Right lobe of liver (tissue), 6 donors: ENCODE measurements around the gene ERFL. TPM values are rescaled to one million over a fixed set of nuclear protein-coding genes. Genes with fewer than 3 reads are reported as not detected.
"Not testable (repeated sequence)": the region's sequence is repeated elsewhere in the genome, so short reads cannot be mapped to it uniquely, and the experiment has no call there.

Experiments
- ATAC-seq, 4 donors: fragments of 200-7000 bp; cut with Tn5 transposase; one replicate each; pipeline ENCODE4 v1.9.1; 2020; ENCODE audit warnings: mild to moderate bottlenecking in 4 of 4, moderate library complexity in 4 of 4
- DNase-seq, 3 donors: peaks; one replicate each; pipeline ENCODE4 v3.0.0-alpha.2; 2020
- H3K27ac ChIP-seq, 3 donors: fragments of 200-600 bp; one replicate each; pipeline ENCODE4 v1.8.0; 2022
- H3K27me3 ChIP-seq, 2 donors: fragments of 200-600 bp; one replicate each; pipeline ENCODE4 v1.8.0; 2022
- H3K36me3 ChIP-seq, 4 donors: fragments of 200-600 bp; sonication (generic) in 1 of 4; one replicate each; pipeline versions ENCODE4 v1.5.1 to v1.8.0; 2017 to 2022; ENCODE audit warnings: control low read depth in 1 of 4
- H3K4me1 ChIP-seq, 4 donors: fragments of 200-600 bp; sonication (generic) in 1 of 4; one replicate each; pipeline versions ENCODE4 v1.5.1 to v1.8.0; 2017 to 2022; ENCODE audit warnings: control low read depth in 1 of 4
- H3K4me3 ChIP-seq, 3 donors: fragments of 200-600 bp; one replicate each; pipeline ENCODE4 v1.8.0; 2022
- H3K9me3 ChIP-seq, 4 donors: fragments of 200-600 bp; sonication (generic) in 1 of 4; one replicate each; pipeline versions ENCODE4 v1.5.1 to v1.8.0; 2017 to 2022; ENCODE audit warnings: control low read depth in 1 of 4
- POLR2A ChIP-seq: fragments of 450-650 bp; IDR thresholded peaks from one replicate; pipeline ENCODE4 v1.6.1; 2017; ENCODE audit warnings: antibody characterized with exemption, mild to moderate bottlenecking
- WGBS: methylation state at CpG from one replicate; pipeline ENCODE4 v1.1.6; 2018; ENCODE audit warnings: low coverage, low lambda C conversion rate; ENCODE audit not compliant: insufficient coverage; ENCODE audit errors: missing lambda C conversion rate; 5-methylcytosine and 5-hydroxymethylcytosine counted together
- intact Hi-C, 2 donors: fragments of 100-400 bp; cut with DNase I; formaldehyde crosslinking; loops; one replicate each; pipeline versions ENCODE4 v1.11.2 to v1.14.1; 2022
- total RNA-seq, 6 experiments: library from RNA; depleted of rRNA in 2 of 6; stranded (reverse); fragments of >200 nt in 2 of 6; fragmentation: NEBNext Ultra II Directional in 3 of 6; extraction: Animal tissue kit (Norgen Biotek cat#: 25700) in 3 of 6; gene quantifications; one replicate each; pipeline versions ENCODE4 v1.1.0 to v1.2.4, GENCODE V29; 2016 to 2023
- TF ChIP-seq, protein P1 (sequence below), 4 donors: fragments of 200-600 bp in 3 of 4; fragments of 450-650 bp in 1 of 4; IDR thresholded peaks; one replicate each; pipeline versions ENCODE4 v1.5.1 to v1.8.0; 2016 to 2022; ENCODE audit warnings: antibody characterized with exemption in 4 of 4, mild to moderate bottlenecking in 2 of 4
- donor health status: DM: no; HTN: yes; CAD: no.
- donor health status: DM: no; HTN: no; CAD: no.
- donor health status: DM: no; HTN: no; CAD: no.
- donor health status: DM: no; HTN: yes; CAD: no.
- donor health status: DM: no; HTN: yes; CAD: no.

ERFL gene
- total RNA-seq, 6 experiments from 2014 or later = not detected

DNA sequence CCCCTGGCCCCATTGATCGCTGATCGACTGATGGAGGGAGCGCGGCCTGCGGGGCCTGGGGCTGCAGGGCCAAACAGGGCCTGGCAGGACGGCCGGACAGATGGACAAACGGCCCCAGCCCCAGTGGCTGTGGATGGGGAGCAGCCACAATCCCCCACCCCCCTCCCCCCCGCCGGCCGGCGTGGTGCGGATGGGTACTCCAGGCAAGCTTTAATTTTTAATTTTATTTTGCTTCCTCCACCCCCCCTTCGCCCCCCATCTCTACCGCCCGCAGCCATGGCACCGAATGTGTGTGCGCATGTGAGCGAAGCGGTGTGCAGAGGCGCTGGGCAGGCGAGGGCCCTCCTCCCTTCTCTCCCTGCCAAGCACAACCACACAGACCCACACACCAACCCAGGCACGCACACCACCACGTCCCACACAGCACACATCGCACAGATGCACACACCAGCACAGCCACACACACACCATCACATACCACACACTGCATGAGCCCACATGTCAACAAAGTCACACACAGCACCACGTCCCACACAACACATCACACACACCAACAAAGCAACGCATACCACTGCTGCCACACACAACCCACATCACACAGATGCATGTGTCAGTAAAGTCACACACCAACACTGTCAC, 12.4 kb downstream of the ERFL start:
- H3K27ac ChIP-seq = no peak overlapping the region
- TF ChIP-seq, protein P1, sequence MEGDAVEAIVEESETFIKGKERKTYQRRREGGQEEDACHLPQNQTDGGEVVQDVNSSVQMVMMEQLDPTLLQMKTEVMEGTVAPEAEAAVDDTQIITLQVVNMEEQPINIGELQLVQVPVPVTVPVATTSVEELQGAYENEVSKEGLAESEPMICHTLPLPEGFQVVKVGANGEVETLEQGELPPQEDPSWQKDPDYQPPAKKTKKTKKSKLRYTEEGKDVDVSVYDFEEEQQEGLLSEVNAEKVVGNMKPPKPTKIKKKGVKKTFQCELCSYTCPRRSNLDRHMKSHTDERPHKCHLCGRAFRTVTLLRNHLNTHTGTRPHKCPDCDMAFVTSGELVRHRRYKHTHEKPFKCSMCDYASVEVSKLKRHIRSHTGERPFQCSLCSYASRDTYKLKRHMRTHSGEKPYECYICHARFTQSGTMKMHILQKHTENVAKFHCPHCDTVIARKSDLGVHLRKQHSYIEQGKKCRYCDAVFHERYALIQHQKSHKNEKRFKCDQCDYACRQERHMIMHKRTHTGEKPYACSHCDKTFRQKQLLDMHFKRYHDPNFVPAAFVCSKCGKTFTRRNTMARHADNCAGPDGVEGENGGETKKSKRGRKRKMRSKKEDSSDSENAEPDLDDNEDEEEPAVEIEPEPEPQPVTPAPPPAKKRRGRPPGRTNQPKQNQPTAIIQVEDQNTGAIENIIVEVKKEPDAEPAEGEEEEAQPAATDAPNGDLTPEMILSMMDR (IDR thresholded peaks at IDR 0.05) = no peak
- no peak for TF ChIP-seq POLR2A
- 12% methylated on average over 6 of the region's 27 CpGs for WGBS
- no peaks in the 10 kb centered on the region for H3K9me3 ChIP-seq
- H3K36me3 ChIP-seq = no peaks in the 10 kb centered on the region
- H3K27me3 ChIP-seq = no peaks in the 10 kb centered on the region
- ATAC-seq = no peak
- intact Hi-C loops = no loop called here
- H3K4me3 ChIP-seq = no peak overlapping the region
- no peaks in the 10 kb centered on the region for H3K4me1 ChIP-seq
- DNase-seq = no peak

DNA sequence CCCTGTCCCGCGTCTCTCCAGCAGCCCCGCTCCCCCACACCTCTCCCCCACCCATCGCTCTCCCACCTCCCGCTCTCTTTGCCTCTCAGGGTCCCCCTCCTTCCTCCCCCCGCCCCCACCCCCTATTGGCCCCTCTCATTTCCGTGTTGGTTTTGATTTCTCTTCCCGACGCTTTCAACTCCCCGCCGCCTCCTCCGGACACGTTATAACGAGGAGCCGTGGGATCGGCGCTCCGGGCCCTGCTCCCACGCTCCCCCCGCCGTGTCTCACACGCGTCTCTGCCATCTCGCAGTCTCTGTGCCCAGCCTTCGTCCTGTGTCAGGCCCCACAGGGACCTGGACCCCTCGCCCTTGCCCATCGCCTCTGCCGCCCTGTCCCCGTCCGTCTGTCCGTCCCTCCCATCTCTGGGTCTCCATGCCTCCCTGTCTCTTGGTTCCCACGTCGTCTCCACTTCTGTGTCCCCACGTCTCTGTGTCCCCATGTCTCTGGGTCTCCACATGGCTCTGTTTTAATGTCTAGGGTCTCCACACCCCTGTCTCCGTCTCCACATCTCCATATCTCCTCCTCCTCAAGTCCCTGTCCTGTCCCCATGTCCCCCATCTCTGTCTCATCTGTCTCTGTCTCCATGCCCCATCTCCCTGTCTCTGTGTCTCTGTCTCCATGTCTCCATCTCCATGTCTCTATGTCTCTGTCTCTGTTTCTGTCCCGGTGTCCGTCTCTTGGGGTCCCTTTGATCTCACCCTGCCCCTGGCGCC, 13.1 kb downstream of the ERFL start:
- intact Hi-C loops = no loop called here
- 2% methylated on average over 36 of the region's 38 CpGs for WGBS
- no peak overlapping the region for H3K4me3 ChIP-seq
- no peak overlapping the region for H3K27ac ChIP-seq
- DNase-seq (no peak), ATAC-seq (no peak)
- no peaks in the 10 kb centered on the region for H3K36me3 ChIP-seq
- H3K9me3 ChIP-seq = no peaks in the 10 kb centered on the region
- H3K27me3 ChIP-seq = no peaks in the 10 kb centered on the region
- no peaks in the 10 kb centered on the region for H3K4me1 ChIP-seq
- TF ChIP-seq POLR2A = no peak

DNA sequence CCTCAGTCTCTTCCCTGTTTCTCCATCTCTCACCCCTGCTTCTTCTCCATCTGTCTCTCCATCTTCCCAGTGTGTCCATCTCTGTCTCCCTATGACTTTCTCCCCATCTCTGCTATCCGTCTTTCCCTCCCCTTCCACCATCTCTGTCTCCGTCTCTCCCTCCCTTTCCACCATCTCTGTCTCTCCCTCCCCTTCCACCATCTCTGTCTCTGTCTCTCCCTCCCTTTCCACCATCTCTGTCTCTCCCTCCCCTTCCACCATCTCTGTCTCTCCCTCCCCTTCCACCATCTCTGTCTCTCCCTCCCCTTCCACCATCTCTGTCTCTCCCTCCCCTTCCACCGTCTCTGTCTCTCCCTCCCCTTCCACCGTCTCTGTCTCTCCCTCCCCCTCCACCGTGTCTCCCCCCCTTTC, 13.8 kb downstream of the ERFL start:
- 0% methylated on average over 1 of the region's 5 CpGs for WGBS
- H3K27me3 ChIP-seq, DNase-seq, H3K9me3 ChIP-seq, ATAC-seq, H3K27ac ChIP-seq, H3K4me1 ChIP-seq, H3K36me3 ChIP-seq, H3K4me3 ChIP-seq, intact Hi-C loops: not testable (repeated sequence)

DNA sequence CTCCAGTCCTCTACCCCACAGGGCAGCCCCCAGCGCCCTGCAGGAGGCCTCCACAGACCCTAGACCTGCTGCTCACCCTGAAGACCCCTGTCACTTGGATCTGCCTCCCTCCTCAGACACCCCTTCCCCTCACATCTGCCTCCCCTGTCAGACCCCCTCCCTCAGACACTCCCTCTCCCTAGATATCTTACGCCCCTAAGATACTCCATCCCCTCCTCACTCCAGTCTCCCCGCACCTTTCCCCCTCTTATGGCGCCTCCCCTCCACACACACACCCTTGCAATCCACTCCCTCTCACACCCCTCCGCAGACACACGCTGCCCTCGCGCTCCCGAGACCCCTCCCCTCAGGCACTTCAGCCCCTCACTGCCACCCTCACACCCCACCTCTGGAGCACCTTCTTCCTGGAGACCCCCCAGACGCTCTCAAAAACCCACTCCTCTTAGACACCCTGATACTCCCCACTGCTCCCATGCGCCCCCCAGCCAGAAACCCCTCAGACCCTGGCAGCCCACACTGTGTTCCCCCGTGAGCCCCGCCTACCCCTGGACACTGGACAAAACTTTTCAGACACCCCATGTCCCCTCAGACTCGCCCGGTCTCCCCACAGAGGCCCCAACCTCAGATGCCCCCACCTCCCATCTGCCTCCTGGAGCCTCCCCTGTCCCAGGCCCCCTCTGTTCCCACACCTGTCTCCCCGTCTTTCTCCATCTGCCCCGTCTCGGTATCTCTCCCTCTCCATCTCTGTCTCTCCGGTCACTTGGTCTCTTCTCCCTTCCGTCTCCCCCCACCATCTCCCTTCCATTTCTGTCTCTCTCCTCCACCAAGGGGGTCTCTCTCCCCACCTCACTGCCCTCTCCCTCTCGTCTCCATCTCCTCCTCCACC, 14.5 kb downstream of the ERFL start:
- Histone ChIP-seq H3K36me3 (no peaks in the 10 kb centered on the region), H3K4me3 (no peak overlapping the region), H3K27me3 (no peaks in the 10 kb centered on the region), H3K9me3 (no peaks in the 10 kb centered on the region), H3K27ac (no peak overlapping the region), H3K4me1 (no peaks in the 10 kb centered on the region)
- ATAC-seq = no peak
- 8% methylated on average over 20 of the region's 21 CpGs for WGBS
- intact Hi-C loops = no loop called here
- no peak for DNase-seq
- TF ChIP-seq POLR2A = no peak
- TF ChIP-seq, protein P1 (IDR thresholded peaks at IDR 0.05) = no peak

DNA sequence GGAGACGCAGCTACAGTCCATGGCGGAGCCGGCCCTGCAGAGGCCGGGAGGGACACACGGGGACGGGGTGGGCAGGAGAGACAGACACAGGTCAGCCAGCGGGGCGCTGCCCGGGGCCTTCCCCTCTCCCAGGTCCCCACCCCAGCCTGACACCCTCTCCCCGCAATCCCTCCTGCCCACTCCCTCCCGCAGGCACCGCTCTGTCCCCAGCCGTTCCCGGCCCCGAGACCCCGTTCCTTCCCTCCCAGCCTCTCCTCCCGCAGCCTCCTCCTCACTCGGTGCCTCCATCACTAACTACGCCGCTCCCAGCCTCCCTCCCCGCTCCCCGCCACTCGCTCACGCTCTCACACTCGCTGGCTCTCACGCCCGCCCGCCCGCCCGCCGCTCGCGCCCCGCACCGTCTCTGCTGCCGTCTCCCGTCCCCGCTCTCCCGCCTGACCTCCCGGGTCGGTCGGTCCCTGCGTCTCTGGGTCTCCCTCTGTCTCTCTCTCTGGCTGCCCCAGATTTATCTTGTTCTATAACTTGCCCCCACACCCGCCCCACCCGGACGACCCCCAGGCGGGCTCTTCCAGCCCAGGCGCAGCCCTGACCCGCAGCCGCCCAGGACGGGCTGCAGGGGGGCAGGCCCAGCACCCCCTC, 15.2 kb downstream of the ERFL start:
- intact Hi-C loops = no loop called here
- Histone ChIP-seq H3K9me3 (no peaks in the 10 kb centered on the region), H3K27ac (no peak overlapping the region), H3K4me1 (no peaks in the 10 kb centered on the region), H3K4me3 (no peak overlapping the region), H3K27me3 (no peaks in the 10 kb centered on the region), H3K36me3 (no peaks in the 10 kb centered on the region)
- DNase-seq (no peak), ATAC-seq (peak in 3 of 4 donors; percentile 8 to 19 (median 12))
- no peak for TF ChIP-seq POLR2A
- TF ChIP-seq, protein P1 (IDR thresholded peaks at IDR 0.05) = no peak
- 1% methylated on average over 39 of the region's 51 CpGs for WGBS
